GM18502 (cell line): ENCODE data around the gene TPP1.

Experiments
- ATAC-seq: cut with Tn5 transposase; IDR thresholded peaks from one replicate; pipeline ENCODE4 v1.9.1; 2021; ENCODE audit warnings: mild to moderate bottlenecking; ENCODE audit not compliant: unreplicated experiment, poor library complexity

TPP1 gene

GRCh38 chr11:6566704-6567370, 52.4 kb downstream of the TPP1 start:
- ATAC-seq: no peak

GRCh38 chr11:6565988-6566703, 53.1 kb downstream of the TPP1 start:
- ATAC-seq: no peak

GRCh38 chr11:6565325-6565724, 53.9 kb downstream of the TPP1 start:
- no peak for ATAC-seq

- ATAC-seq: no peak
These were observed 55.6 kb downstream of the TPP1 start for GRCh38 chr11:6563667-6564066.

GRCh38 chr11:6563121-6563619, 56.1 kb downstream of the TPP1 start:
- ATAC-seq: no peak
